HG03558 (cell line): Measurements from ENCODE around the gene CXCR6.

Source experiments
- ATAC-seq: cut with Tn5 transposase; IDR thresholded peaks from one replicate; pipeline ENCODE4 v1.9.1; 2021; ENCODE audit warnings: moderate number of reproducible peaks; ENCODE audit not compliant: unreplicated experiment; ENCODE audit errors: extremely low read depth

The CXCR6 gene

GRCh38 chr3:45921158-45922038 lies 21.9 kb upstream of the CXCR6 start:
- ATAC-seq: no peak

- ATAC-seq: no peak
Measured at GRCh38 chr3:45922039-45922326, 21.3 kb upstream of the CXCR6 start.

GRCh38 chr3:45922950-45923590 lies 20.2 kb upstream of the CXCR6 start:
- no peak for ATAC-seq

GRCh38 chr3:45923755-45924154 lies 19.5 kb upstream of the CXCR6 start:
- ATAC-seq: no peak

GRCh38 chr3:45927881-45928280 lies 15.4 kb upstream of the CXCR6 start:
- no peak for ATAC-seq

GRCh38 chr3:45929042-45929679 lies 14.1 kb upstream of the CXCR6 start:
- ATAC-seq: no peak

GRCh38 chr3:45931496-45931895 lies 11.8 kb upstream of the CXCR6 start:
- no peak for ATAC-seq

- no peak for ATAC-seq
Measured at GRCh38 chr3:45932112-45932511, 11.2 kb upstream of the CXCR6 start.

- no peak for ATAC-seq
Measured at GRCh38 chr3:45933591-45933990, 9.7 kb upstream of the CXCR6 start.

GRCh38 chr3:45936261-45936660 lies 7.0 kb upstream of the CXCR6 start:
- ATAC-seq: no peak

GRCh38 chr3:45937206-45938042 lies 5.8 kb upstream of the CXCR6 start:
- ATAC-seq: no peak

GRCh38 chr3:45938043-45938435 lies 5.2 kb upstream of the CXCR6 start:
- ATAC-seq: no peak

GRCh38 chr3:45938864-45939263 lies 4.4 kb upstream of the CXCR6 start:
- no peak for ATAC-seq

- no peak for ATAC-seq
Measured at GRCh38 chr3:45939341-45939771, 3.9 kb upstream of the CXCR6 start.

- no peak for ATAC-seq
Measured at GRCh38 chr3:45940004-45940780, 3.1 kb upstream of the CXCR6 start.

GRCh38 chr3:45940781-45941365 lies 2.4 kb upstream of the CXCR6 start:
- ATAC-seq: no peak

GRCh38 chr3:45942051-45942825 lies 1.0 kb upstream of the CXCR6 start:
- no peak for ATAC-seq

- ATAC-seq: no peak
Measured at GRCh38 chr3:45944830-45945620, 1.8 kb downstream of the CXCR6 start.
